ENCODE measurements around the gene LRP3.

Gene LRP3

DNA sequence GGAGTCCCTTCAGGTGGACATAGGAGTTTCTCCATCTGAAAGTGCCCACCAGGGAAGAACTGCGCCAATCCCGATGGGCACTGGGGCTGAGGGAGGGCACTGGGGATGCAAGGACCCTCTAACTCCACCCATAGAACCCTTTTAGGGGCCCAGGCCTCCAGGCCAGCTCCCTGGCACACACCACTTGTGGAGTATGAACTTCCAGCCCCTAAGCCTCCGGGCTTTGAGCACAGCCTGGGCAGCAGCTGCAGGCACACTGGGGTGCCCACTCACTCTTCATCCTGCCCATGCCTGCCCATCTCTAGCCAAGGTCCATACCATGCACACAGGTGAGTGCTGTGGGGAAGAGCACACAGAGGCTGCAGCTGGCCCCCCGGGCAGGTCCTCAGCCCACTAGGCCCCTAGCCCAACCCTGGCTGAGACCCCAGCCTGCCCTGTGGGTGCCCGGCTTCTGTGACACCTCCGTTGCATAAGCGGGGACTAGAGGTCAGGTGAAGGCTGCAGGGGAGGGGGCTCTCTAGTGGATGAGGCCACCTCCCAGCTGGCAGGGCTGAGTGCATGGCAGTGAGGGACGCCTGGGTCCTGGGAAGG lies 46.1 kb downstream of the LRP3 start:
- DNase-seq = peak; percentile 9

DNA sequence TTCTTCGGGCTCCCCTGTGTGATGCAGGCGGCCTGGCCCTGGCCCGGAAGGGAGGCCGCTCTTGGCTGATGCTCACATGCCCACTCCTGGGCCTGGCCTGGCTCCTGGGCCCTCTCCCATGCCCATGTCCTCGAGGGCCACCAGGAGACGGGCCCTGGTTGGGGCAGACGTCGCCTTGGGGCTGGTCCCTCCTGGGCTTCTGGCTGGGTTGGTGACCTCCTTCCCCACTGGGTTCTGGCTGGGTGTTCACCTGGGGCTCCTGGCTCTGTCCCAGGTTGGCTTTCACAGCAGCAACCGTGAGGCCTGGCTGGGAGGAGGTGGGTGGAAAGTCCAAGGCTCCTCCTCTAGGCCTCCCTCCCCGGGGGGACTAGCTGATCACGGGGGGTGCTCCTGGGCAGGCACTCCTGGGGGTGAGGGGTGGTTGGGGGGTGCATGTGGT lies 47.0 kb downstream of the LRP3 start:
- DNase-seq = no peak

DNA sequence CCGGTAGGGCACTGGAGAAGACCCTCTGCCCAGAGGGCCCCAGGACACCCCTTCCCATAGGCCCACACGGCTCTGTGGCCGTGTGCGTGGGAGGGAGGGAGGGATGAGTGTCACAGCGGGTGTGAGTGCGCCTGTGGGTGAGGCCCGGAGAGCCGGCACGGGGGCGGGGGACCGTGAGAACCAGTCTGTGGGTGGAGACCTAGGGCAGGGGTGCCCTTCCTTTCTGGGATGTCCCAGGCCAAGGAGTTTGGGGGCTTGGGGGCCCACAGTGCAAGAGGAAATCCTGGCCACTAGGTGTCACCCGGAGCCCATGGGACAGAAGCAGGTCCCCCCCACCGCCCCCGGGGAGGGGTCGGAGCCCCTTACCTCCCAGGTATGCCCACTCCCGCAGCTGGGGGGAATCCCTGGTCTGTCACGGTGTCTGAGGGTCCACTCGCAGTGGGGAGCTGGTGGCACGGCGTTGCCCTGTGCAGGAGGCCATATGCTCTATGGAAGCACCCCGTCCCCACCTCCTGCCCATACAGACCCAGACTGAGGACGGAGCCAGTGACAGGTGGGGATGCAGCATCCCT lies 47.5 kb downstream of the LRP3 start:
- peak; percentile 43 for DNase-seq

DNA sequence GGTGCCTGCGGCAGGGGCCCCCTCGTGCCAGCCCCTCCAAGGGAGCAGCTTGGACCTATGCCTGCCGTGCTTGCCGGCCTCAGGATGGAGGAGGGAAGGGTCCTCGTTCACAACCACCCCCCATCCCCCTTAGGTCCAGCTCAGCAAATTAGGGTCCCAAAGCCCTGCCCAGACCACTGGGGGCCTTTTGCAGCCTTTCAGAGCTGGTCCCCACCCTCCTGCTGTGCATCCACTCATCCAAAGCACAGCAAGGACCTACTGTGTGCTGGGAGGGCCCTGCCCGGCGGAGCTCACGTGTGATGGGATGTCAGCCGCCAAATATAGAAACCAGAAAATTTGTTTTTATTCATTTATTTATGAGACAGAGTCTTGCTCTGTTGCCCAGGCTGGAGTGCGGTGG lies 48.0 kb downstream of the LRP3 start:
- peak; percentile 28 for DNase-seq

DNA sequence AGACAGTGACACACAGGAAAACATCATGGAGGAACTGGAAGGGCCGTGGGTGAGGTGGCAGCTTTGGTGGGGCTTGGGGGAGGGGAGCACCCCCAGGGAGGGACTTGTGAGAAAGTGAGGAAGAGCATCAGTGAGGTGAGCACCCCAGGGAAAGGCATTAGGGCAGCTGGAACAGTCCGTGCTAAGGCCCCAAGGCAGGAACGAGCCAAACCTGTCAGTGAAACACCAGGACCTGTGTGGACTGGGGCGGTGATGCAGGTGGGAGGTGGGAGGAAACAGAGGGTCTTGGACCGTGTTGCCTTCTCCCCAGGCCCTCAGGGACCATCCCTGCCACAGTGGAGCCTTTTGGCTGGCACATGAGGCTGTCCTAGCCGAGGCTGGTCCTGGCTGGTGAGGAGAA lies 48.8 kb downstream of the LRP3 start:
- DNase-seq = peak; percentile 11

DNA sequence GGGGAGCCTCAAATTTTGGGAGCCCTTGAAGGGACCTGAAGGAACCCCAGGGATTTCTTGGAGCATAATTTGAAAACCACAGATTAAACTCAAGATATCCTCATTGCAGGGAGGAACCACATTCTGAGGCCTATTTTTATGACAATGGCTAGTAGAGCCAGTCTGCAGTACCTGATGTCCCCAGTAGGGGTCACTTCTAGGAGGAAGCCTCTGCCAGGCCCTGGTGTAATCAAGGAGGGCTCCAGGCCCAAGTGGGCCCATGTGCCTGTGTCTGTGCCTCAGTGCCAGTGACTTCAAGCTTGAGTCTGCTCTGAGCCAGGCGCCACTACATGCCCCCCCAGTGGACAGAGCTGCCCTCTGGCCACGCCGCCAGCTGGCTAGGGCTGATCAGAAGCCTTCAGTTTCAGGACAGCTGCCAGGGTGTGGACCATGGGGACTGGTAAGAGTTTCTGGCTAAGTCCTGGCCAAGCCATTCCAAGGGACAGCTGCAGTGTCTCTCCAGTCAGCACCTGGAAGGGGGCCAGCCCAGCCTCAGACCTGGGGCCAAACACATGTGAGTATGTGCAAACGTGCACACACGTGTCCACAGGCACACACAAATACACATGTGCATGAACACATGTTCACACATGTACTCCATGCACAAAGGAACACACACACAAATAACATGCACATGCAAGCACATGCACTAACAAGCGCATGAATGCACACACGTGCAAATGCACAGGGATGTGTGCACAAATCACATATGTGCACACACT lies 52.0 kb downstream of the LRP3 start:
- peak; percentile 79 for DNase-seq

DNA sequence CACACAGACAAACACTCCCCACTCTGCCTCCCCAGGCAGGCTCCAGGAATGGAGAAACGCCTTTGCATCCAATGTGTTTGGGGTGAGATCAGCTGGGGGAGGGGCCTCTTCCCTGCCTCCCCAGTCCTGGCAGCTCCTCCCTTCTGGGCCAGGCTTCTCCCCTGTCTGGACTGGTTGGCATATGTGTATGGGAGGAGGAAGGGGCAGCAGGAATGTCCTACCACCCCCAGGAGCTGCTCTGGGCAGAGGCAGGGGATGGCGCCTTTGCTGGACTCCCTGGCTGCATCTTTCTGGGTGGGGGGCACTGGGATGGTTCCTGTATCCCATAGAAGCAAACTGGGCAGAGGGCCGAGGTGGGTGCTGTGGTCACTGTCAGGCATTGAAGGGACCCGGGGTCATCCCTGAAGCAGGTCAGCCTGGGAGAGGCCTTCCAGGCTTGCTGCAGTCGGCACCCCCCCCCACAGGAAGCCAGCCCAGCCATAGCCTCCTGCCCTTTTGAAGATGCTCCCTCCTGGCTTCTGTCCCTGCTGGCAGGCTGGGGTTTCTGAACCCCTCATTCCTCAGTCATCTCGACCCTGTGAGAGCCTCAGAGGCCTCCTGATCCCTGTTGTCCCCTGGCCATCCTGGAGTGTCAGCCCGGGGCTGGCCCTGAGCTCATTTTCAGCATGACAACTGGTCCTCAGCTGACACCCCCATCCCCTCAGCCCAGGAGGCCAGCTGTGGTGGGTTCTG lies 52.7 kb downstream of the LRP3 start:
- DNase-seq = peak; percentile 38

DNA sequence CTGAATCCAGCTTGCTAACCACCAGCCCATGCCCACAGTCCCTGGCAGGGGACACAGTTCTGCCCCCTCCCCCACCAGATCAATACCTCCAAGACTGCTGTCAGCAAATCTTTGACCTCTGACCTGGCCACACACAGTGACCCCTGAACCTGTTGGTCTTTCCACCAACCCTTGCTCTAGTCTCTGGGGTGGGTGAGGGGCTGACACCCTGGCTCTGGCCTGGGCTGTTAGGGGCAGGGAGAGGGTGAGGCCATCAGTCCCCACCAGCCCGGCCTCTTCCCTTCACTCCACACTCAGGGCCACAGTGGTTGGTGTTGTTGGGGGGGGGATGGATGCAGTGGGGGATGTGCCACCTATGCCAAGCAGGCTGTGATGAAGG lies 53.3 kb downstream of the LRP3 start:
- DNase-seq = no peak

DNA sequence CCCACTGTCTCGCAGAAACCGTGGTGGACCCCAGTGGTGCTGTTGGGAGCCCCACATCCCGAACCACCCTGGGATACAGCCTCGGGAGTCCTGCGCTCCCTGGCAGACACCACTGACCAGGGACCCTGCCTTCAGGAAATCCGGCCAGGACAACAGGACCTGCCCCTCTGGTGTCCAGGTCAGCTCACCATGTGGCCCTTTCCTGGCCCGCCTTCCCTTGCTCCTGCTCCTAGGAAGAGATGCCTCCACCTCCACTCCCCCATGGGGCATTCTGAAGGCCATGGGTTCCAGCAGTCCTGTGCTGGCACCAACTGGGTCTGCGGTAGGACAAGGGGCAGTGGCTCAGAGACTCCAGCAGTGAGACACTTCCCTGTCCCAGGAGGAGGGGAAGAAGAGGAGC lies 54.0 kb downstream of the LRP3 start:
- no peak for DNase-seq

DNA sequence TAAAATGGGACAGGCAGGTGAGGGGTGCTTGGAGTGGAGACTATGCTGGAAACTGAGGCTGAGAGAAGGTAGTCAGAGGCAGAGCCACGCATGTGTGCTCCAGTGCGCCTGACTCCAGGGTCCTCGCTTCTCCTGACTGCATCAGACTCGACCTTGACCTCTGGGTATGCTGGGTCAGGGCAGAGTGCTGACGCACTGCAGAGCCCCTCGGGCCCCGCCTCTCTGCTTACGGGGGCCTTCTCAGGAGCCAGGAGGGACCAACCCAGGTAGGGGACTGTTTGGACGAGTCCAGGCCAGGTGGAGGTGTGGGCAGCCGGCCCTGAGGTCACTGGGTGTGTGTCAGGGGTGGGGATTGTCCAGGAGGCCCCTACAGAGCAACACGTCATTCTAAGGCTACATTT lies 54.4 kb downstream of the LRP3 start:
- no peak for DNase-seq

DNA sequence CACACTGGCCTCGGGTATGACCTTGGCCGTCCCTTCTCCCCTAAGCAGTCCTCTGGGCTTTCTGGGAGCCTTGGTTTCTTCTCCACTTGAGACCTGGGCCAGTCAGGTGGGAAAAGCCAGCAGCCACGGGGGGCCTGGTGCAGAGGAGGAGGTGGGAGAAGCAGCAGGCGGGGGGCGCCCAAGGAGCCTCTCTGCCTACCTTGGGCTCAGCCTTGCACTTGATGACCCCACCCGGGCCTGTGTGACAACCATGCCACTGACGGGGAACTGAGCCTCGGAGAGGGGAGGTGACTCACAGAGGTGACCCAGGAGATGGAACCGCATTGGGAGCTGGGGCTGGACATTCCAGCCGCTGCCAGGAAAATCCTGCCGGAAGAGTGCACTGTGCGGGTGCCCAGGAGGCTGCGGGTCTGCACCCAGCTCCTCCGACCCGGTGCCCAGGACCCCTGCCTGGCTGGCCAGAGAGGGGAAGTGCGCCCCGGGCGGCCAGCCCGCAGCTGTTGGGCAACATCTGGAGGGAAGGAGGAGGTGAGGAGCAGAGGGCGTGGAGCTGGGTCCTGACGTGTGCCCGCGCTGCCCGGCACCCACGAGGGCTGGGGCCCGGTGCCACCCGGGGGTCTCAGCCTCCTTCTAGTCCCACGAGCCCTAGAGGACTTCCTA lies 55.0 kb downstream of the LRP3 start:
- no peak for DNase-seq

DNA sequence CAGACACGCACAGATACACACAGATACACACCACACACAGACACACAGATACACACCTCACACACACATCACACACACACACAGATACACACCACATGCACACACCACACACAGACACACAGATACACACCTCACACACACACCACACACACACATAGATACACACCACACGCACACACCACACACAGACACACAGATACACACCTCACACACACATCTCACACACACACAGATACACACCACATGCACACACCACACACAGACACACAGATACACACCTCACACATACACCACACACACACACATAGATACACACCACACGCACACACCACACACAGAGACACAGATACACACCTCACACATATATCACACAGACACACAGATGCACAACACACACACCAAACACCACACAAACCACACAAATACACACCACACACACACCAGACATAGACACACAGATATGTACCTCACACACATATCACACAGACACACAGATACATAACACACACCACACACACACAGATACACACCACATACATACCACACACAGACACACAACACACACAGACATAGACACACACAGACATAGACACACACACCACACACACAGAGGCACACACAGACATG lies 55.7 kb downstream of the LRP3 start:
- no peak for DNase-seq

DNA sequence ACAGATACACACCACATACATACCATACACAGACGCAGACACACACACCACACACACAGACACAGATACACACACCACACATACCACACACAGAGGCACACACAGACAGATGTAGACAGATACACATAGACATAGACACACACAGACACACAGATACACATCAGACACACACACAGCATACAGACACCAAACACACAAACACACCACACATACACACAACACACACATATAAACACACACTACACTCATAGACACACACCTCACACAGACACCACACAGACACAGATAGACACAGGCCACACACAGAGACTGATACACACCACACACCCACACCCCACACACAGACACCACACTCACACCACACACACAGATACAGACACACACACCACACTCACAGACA lies 56.4 kb downstream of the LRP3 start:
- DNase-seq = no peak

DNA sequence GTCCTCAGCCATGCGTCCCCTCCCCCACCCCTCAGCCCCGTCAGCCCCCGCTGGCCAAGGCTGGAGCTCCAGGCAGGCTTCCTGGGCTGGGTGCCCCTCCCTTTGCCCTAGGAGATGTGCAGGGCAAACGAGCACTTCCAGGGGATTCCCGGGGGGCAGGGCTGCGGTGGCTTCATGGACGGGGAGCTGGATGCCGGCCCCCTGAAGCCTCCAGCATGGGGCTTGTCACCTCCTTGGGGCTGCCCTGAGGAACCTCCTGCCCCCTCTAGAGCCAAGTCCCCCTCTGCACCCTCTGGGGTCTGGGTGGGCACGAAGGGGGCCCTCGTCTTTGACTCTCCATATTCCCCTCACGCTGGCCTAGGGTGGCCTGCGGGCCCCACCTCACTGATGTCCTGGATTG lies 56.9 kb downstream of the LRP3 start:
- DNase-seq = no peak

DNA sequence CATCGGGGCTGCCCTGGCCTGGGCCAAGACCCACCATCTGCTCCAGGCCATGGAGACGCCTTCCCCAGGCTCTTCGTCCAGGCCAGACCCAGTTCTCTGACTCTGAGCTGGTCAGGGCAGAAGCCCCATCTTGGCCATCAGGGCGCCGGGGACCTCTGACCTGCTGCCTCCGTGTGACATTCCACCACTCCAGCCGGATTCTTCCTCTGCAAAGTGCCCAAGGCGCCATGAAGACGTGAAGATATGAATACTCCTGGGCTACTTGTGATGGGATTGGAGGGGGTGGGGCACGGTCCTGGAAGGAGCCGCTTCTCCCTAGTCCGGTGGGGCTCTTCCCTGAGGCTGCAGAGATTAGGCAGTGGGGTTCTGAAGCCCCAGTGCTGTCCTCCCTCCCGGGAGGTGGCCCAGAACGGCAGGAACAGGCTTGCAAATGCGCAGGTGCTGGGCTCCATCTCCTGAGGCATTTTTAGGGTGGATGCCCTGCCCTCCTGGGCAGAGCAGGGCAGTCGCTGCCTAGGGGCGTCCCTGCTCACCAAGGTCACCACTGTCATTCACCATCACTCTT lies 57.5 kb downstream of the LRP3 start:
- DNase-seq = no peak

DNA sequence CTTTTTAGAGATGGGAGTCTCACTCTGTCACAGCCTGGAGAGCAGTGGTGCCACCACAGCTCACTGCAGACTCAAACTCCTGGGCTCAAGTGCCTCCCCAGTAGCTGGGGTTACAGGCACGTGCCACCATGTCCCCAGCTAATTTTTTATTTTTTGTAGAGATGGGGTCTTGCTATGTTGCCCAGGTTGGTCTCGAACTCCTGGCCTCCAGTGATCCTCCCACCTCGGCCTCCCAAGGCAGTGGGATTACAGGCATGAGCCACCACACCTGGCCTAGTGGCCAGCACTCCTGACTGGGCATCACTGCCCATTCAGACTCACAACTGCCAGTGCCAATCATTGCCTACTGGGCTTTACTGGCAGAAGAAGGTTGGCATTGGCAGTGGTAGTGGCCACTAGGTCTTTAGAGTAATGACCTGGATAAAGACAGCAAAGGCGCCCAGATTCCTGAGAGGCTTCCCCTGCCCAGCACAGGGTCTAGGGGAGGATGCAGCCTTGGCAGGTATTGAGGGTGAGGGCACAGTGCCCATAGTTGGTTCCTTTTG lies 58.4 kb downstream of the LRP3 start:
- no peak for DNase-seq

DNA sequence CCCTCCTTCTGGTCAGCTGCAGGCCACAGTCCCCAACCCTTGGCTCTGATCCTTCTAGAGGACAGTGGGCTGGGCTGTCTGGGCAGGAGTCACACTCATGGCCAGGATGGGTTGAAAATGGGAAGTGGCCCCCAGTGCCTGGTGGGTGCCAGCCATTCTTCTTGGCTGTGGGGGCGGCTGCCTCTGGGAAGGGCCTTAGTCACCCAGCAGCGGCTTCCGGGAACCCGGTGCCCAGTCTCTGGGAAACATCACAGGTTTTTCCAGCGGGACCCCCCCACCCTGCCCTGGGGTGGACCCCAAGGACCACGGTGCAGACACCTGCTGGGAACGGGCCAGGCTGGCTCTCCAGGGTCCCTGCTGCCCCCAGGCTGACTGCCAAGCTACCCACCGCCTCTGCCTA lies 58.8 kb downstream of the LRP3 start:
- DNase-seq = no peak

DNA sequence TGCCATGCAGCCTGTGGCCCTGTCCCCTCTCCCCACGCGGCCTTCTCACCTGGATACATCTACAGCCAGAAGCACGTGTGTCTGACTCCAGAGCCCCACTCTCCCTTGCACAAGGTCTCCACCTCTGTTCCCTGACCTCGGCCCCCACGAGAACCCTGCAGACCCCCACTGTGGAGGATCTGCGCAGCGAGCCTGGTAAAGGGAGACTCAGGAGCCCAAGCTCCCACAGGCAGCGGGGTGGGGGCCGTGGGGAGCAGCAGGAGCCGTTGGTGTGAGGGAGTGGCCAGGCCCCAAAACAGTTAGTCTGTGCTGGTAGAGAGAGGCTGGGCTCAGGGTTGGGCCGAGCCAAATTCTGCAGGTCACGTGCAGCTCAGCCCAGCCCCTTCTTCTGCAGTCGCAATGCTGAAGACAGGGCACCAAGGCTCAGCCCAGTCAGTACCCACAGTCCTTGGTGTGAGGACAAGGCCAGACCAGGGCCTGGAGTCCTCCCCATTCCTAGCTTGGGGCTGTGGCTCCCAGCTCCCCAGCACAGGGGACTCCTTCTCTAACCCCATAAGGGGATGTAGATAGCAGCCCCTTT lies 60.2 kb downstream of the LRP3 start:
- no peak for DNase-seq

DNA sequence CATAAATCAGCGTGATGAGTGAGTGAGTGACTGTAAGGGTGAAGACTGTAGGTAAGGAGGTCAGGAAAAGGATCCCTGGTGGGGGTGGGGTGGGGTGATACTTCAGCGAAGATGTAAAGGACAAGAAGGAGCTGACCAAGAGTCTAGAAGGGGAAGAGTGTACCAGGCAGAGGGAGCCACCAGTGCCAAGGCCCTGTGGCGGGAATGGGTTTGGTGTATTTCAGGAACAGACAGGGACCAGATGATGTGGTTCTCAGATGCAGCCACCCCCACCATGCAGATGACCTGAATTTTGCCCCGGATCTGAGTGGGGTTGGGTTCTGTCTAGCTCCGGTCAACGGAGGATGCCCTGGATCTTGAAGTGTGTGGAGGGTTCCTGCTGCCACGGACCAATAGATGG lies 61.7 kb downstream of the LRP3 start:
- DNase-seq = no peak

DNA sequence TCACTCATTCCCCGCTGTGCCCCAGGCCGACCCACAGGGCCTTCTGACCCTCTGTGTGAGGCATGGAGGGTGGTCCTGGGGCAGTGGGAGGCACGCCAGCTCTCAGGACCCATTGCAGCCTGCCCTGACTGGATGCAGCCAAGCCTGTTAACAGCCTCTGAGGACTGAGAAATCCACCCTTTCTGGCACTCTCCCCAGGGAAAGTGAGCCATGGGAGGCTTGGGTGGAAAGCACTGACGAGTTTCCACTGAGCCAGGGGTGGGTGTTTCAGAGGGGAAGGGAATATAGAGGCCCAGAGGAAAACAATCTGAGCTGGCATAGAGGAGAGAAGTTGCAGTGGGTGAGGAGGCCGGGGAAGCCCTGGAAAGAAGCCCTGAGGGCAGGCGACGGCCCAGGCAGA lies 62.1 kb downstream of the LRP3 start:
- no peak for DNase-seq

DNA sequence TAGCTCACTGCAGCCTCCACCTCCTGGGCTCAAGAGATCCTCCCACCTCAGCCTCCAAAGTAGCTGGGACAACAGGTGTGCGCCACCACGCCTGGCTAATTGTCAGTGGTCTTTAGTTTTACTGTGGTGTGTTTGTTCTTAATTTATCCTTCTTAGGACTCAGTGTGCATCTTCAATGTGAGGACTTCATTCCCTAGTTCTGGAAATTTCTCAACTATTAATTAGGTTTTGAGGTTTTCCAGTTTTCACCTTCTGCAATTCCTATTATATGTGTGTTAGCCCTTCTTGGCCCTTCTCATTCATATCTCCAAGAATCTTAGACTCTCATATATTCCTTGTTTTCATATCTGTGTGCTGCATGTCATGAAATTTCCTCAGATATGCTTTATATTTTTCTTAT lies 63.7 kb downstream of the LRP3 start:
- DNase-seq = no peak
